Type B pancreatic cell (in vitro differentiated cells): ENCODE measurements around the gene OXT. TPM values are rescaled to one million over a fixed set of nuclear protein-coding genes. Genes with fewer than 3 reads are reported as not detected.
"Not testable (repeated sequence)": the region's sequence is repeated elsewhere in the genome, so short reads cannot be mapped to it uniquely, and the experiment has no call there.

ENCODE experiments used
- DNase-seq: peaks from one replicate; pipeline ENCODE4 v3.0.0; 2021; ENCODE audit warnings: mixed read lengths; ENCODE audit not compliant: unreplicated experiment; ENCODE audit errors: extremely low spot score
- H3K27ac Mint-ChIP-seq: 2 replicates; pipeline ENCODE4 v1.8.0; 2021; ENCODE audit warnings: mild to moderate bottlenecking, mixed read lengths
- H3K27me3 Mint-ChIP-seq: 2 replicates; pipeline ENCODE4 v1.8.0; 2021; ENCODE audit warnings: mixed read lengths
- H3K36me3 Mint-ChIP-seq: 2 replicates; pipeline ENCODE4 v1.8.0; 2021; ENCODE audit warnings: mixed read lengths
- H3K4me1 Mint-ChIP-seq: one replicate; pipeline ENCODE4 v1.8.0; 2021; ENCODE audit warnings: mixed read lengths; ENCODE audit not compliant: unreplicated experiment
- H3K4me3 Mint-ChIP-seq: 2 replicates; pipeline ENCODE4 v1.8.0; 2021; ENCODE audit warnings: mild to moderate bottlenecking, mixed read lengths
- H3K9me3 Mint-ChIP-seq: 2 replicates; pipeline ENCODE4 v1.8.0; 2021; ENCODE audit warnings: mixed read lengths
- CTCF ChIP-seq: fragments of 200-600 bp; sonication (generic); conservative IDR thresholded peaks from 2 replicates; pipeline ENCODE4 v1.5.0; 2021; ENCODE audit warnings: antibody characterized with exemption, mild to moderate bottlenecking
- total RNA-seq: library from RNA; stranded (reverse); gene quantifications from 2 replicates; pipeline ENCODE4 v1.2.1, GENCODE V29; 2021; ENCODE audit warnings: low replicate concordance

The OXT gene
- total RNA-seq, 1 donor from 2014 or later, result not detected

- not testable (repeated sequence) for H3K9me3 Mint-ChIP-seq, H3K27me3 Mint-ChIP-seq, H3K27ac Mint-ChIP-seq, DNase-seq, H3K4me1 Mint-ChIP-seq, H3K4me3 Mint-ChIP-seq
- peaks cover 14% of the 10 kb centered on the region for H3K36me3 Mint-ChIP-seq
- TF ChIP-seq CTCF, result peak; percentile 61
These were observed 46.5 kb downstream of the OXT start for GRCh38 chr20:3117839-3118379.

GRCh38 chr20:3119044-3119443 lies 47.6 kb downstream of the OXT start:
- DNase-seq, result no peak
- Mint-ChIP-seq H3K27ac (no peak overlapping the region), H3K9me3 (peaks cover 4% of the 10 kb centered on the region), H3K36me3 (peaks cover 21% of the 10 kb centered on the region), H3K27me3 (no peaks in the 10 kb centered on the region), H3K4me3 (no peak overlapping the region), H3K4me1 (peaks cover 4% of the 10 kb centered on the region)
- TF ChIP-seq CTCF, result no peak

GRCh38 chr20:3121271-3121911 lies 50.0 kb downstream of the OXT start:
- no peaks in the 10 kb centered on the region for H3K4me1 Mint-ChIP-seq
- H3K9me3 Mint-ChIP-seq, result peaks cover 4% of the 10 kb centered on the region
- H3K27ac Mint-ChIP-seq, result no peak overlapping the region
- no peak for TF ChIP-seq CTCF
- no peak overlapping the region for H3K4me3 Mint-ChIP-seq
- DNase-seq, result no peak
- peaks cover 21% of the 10 kb centered on the region for H3K36me3 Mint-ChIP-seq
- no peaks in the 10 kb centered on the region for H3K27me3 Mint-ChIP-seq

Other genes with a start within 250 kb of the OXT start
- gene PCED1A, start 231.0 kb upstream of the OXT start, total RNA-seq, result 47.5 and 79.6 TPM in 2 replicates
- gene VPS16, start 230.9 kb upstream of the OXT start, total RNA-seq, result 31.8 and 49.9 TPM in 2 replicates
- 50.5 and 73.8 TPM in 2 replicates for gene PTPRA, start 198.1 kb upstream of the OXT start, total RNA-seq
- 0.99 and 2.3 TPM in 2 replicates for gene GNRH2, start 28.0 kb upstream of the OXT start, total RNA-seq
- 59.0 and 67.3 TPM in 2 replicates for gene MRPS26, start 25.6 kb upstream of the OXT start, total RNA-seq
- gene AVP, start 13.1 kb downstream of the OXT start, total RNA-seq, result not detected in 2 replicates
- 19.4 and 22.0 TPM in 2 replicates for gene FASTKD5, start 88.2 kb downstream of the OXT start, total RNA-seq
- 6.6 and 6.9 TPM in 2 replicates for gene UBOX5, start 88.2 kb downstream of the OXT start, total RNA-seq
- gene LZTS3, start 101.9 kb downstream of the OXT start, total RNA-seq, result 17.2 and 17.3 TPM in 2 replicates
- 56.7 and 61.6 TPM in 2 replicates for gene DDRGK1, start 133.1 kb downstream of the OXT start, total RNA-seq
- 51.7 and 59.7 TPM in 2 replicates for gene ITPA, start 137.9 kb downstream of the OXT start, total RNA-seq
- gene SLC4A11, start 167.6 kb downstream of the OXT start, total RNA-seq, result 5.8 and 6.9 TPM in 2 replicates